Fibroblast of lung (primary cell): ENCODE measurements around the gene ANKRD44. TPM values are rescaled to one million over a fixed set of nuclear protein-coding genes. Genes with fewer than 3 reads are reported as not detected.

Experiments used
- DNase-seq, 2 donors: peaks; one replicate each; pipeline versions ENCODE4 v3.0.0 to v3.0.0-alpha.2; 2010; ENCODE audit warnings: low read depth in 2 of 2
- H2AFZ ChIP-seq: 2 replicates; pipeline ENCODE4 v1.5.1; 2012; ENCODE audit warnings: low read length, control low read depth, inconsistent platforms
- H3K27ac ChIP-seq: 2 replicates; pipeline ENCODE4 v1.5.1; 2011; ENCODE audit warnings: low read length, control low read depth; ENCODE audit not compliant: insufficient read depth
- H3K27me3 ChIP-seq: 2 replicates; pipeline ENCODE4 v1.5.1; 2011; ENCODE audit warnings: mild to moderate bottlenecking, low read length; ENCODE audit not compliant: control insufficient read depth, insufficient read depth
- H3K36me3 ChIP-seq: 2 replicates; pipeline ENCODE4 v1.5.1; 2011; ENCODE audit warnings: low read length; ENCODE audit not compliant: control insufficient read depth, insufficient read depth
- H3K4me1 ChIP-seq: 2 replicates; pipeline ENCODE4 v1.5.1; 2011; ENCODE audit warnings: low read length; ENCODE audit not compliant: control insufficient read depth, insufficient read depth; ENCODE audit errors: extremely low read depth
- H3K4me2 ChIP-seq: 2 replicates; pipeline ENCODE4 v1.5.1; 2011; ENCODE audit warnings: low read length, control low read depth; ENCODE audit not compliant: insufficient read depth; ENCODE audit errors: extremely low read depth
- H3K4me3 ChIP-seq, 4 experiments: fragments of 200-600 bp in 1 of 4; sonication (generic) in 1 of 4; replicated peaks in 1 of 4; 2 replicates each; pipeline ENCODE4 v1.5.1; 2011 to 2016; ENCODE audit warnings: low read length in 4 of 4, low read depth in 3 of 4, mild to moderate bottlenecking in 3 of 4, control low read depth in 2 of 4, inconsistent platforms in 1 of 4, mixed read lengths in 1 of 4; ENCODE audit not compliant: insufficient read depth in 1 of 4; ENCODE audit errors: control extremely low read depth in 1 of 4
- H3K79me2 ChIP-seq: 2 replicates; pipeline ENCODE4 v1.5.1; 2012; ENCODE audit warnings: mild to moderate bottlenecking, low read length, inconsistent platforms; ENCODE audit not compliant: control insufficient read depth, insufficient read depth
- H3K9ac ChIP-seq: 2 replicates; pipeline ENCODE4 v1.5.1; 2011; ENCODE audit warnings: mild to moderate bottlenecking, low read length, control low read depth; ENCODE audit not compliant: insufficient read depth
- H3K9me3 ChIP-seq: 2 replicates; pipeline ENCODE4 v1.5.1; 2012; ENCODE audit warnings: low read depth, low read length; ENCODE audit not compliant: control insufficient read depth, insufficient read depth
- H4K20me1 ChIP-seq: 2 replicates; pipeline ENCODE4 v1.5.1; 2011; ENCODE audit warnings: low read length; ENCODE audit not compliant: control insufficient read depth, insufficient read depth; ENCODE audit errors: extremely low read depth
- CTCF ChIP-seq, 2 donors: IDR thresholded peaks in 1 of 2; conservative IDR thresholded peaks in 1 of 2; 1 replicate in 1 of 2; 2 replicates in 1 of 2; pipeline ENCODE4 v1.5.1; 2011 to 2012; ENCODE audit warnings: low read length in 2 of 2, control low read depth in 1 of 2, inconsistent platforms in 1 of 2, low read depth in 1 of 2, mild to moderate bottlenecking in 1 of 2
- EZH2 ChIP-seq: IDR thresholded peaks from 2 replicates; pipeline ENCODE4 v1.5.1; 2012; ENCODE audit warnings: low read length, control low read depth, mild to moderate bottlenecking; ENCODE audit errors: missing control alignments
- polyA plus RNA-seq, 2 donors: library from polyadenylated mRNA; depleted of rRNA in 1 of 2; stranded (reverse) in 1 of 2; unstranded in 1 of 2; fragments of >200 nt; gene quantifications; 2 replicates each; pipeline ENCODE4 v1.2.1, GENCODE V29; 2011 to 2012; ENCODE audit warnings: missing spikeins in 1 of 2
- total RNA-seq: library from RNA; depleted of rRNA; stranded (reverse); fragments of >200 nt; gene quantifications from 2 replicates; pipeline ENCODE4 v1.2.1, GENCODE V29; 2014

Gene ANKRD44
- total and polyA plus RNA-seq, 2 donors (not counting 1 experiment from before 2014, with no cell fraction given), result 7.6 to 9.7 TPM

DNA sequence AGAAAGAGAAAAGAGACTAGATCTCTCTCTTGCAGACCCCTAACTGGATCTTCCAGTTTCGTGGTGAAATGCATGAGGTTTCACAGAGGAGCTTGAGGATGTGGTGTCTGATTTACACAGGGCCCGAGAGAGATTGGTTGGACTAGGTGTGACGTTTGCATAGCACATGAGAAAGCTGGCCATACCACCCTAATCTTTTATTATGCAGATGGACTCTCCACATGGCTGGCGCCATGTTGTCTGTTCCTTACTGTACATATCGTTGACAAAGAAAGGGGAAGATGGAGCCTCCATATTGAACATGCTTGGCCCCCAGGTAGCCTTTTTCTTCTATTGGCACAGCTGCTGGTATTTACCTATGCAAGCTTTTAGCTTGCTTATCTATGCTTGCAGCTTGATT lies 356.6 kb downstream of the ANKRD44 start:
- Histone ChIP-seq H3K9me3 (no peaks in the 10 kb centered on the region), H3K4me3 (no peak overlapping the region), H4K20me1 (no peaks in the 10 kb centered on the region), H3K4me2 (no peak overlapping the region), H3K27me3 (no peaks in the 10 kb centered on the region), H3K79me2 (no peaks in the 10 kb centered on the region), H2AFZ (no peak overlapping the region), H3K9ac (no peak overlapping the region), H3K27ac (no peak overlapping the region), H3K4me1 (no peaks in the 10 kb centered on the region), H3K36me3 (no peaks in the 10 kb centered on the region)
- TF ChIP-seq EZH2, result no peak
- no peak for TF ChIP-seq CTCF (conservative IDR thresholded peaks at IDR 0.05 in 1 of 2, IDR thresholded peaks at IDR 0.05 in 1 of 2; ENCODE audit: low read depth in 1 of 2, low read length in 2 of 2)
- DNase-seq, result no peak

- Histone ChIP-seq H3K4me2 (no peak overlapping the region), H3K4me1 (no peaks in the 10 kb centered on the region), H3K9ac (no peak overlapping the region), H4K20me1 (no peaks in the 10 kb centered on the region), H3K36me3 (no peaks in the 10 kb centered on the region), H2AFZ (no peak overlapping the region), H3K27me3 (no peaks in the 10 kb centered on the region), H3K27ac (no peak overlapping the region), H3K4me3 (no peak overlapping the region), H3K79me2 (no peaks in the 10 kb centered on the region), H3K9me3 (no peaks in the 10 kb centered on the region)
- no peak for DNase-seq
- TF ChIP-seq CTCF (conservative IDR thresholded peaks at IDR 0.05 in 1 of 2, IDR thresholded peaks at IDR 0.05 in 1 of 2; ENCODE audit: low read depth in 1 of 2, low read length in 2 of 2) (no peak), EZH2 (no peak)
These were observed 357.6 kb downstream of the ANKRD44 start for GRCh38 chr2:196952936-196953335.

GRCh38 chr2:196951973-196952372 lies 358.6 kb downstream of the ANKRD44 start:
- no peaks in the 10 kb centered on the region for H3K9me3 ChIP-seq
- no peak overlapping the region for H2AFZ ChIP-seq
- no peak overlapping the region for H3K27ac ChIP-seq
- H3K4me3 ChIP-seq, result no peak overlapping the region
- no peaks in the 10 kb centered on the region for H3K4me1 ChIP-seq
- H3K9ac ChIP-seq, result no peak overlapping the region
- no peaks in the 10 kb centered on the region for H4K20me1 ChIP-seq
- DNase-seq, result no peak
- TF ChIP-seq EZH2 (no peak), CTCF (conservative IDR thresholded peaks at IDR 0.05 in 1 of 2, IDR thresholded peaks at IDR 0.05 in 1 of 2; ENCODE audit: low read depth in 1 of 2, low read length in 2 of 2) (no peak)
- H3K27me3 ChIP-seq, result no peaks in the 10 kb centered on the region
- H3K4me2 ChIP-seq, result no peak overlapping the region
- H3K36me3 ChIP-seq, result no peaks in the 10 kb centered on the region
- H3K79me2 ChIP-seq, result no peaks in the 10 kb centered on the region
